HT-29 (cell line): Measurements from ENCODE around the gene NSUN6. TPM values are rescaled to one million over a fixed set of nuclear protein-coding genes. Genes with fewer than 3 reads are reported as not detected.

ENCODE experiments used
- DNase-seq: peaks from one replicate; pipeline ENCODE4 v3.0.0-alpha.2; 2015; ENCODE audit warnings: low spot score
- total RNA-seq: library from RNA; depleted of rRNA; stranded (reverse); fragments of >200 nt; shearing (Covaris generic); gene quantifications from 2 replicates; pipeline ENCODE4 v1.2.3, GENCODE V29; 2014

Gene NSUN6
- total RNA-seq, 1 experiment from 2014 or later: 5.6 TPM

DNA sequence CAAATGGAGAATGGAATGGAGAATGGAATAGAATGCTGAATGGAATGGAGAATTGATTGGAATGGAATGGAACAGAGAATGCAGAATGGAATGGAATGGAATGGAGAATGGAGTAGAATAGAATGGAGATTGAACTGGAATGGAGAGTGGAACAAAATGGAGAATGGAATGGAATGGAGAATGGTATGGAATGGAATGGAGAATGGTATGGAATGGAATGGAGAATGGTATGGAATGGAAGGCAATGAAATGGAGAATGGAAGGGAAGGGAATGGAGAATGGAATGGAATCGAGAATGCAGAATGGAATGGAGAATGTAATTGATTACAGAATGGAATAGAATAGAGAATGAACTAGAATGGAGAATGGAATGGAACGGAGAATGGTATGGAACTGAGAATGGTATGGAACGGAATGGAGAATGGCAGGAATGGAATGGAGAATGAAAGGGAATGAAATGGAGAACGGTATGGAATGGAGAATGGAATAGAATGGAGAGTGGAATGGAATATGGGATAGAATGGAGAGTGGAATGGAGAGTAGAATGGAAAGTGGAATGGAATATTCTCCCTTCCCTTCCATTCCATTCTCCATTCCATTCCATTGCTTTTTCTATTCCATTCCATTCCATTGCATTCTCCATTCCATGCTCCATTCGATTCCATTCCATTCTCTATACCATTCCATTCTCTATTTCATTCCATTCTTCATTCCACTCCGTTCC, 88.2 kb downstream of the NSUN6 start:
- no peak for DNase-seq

DNA sequence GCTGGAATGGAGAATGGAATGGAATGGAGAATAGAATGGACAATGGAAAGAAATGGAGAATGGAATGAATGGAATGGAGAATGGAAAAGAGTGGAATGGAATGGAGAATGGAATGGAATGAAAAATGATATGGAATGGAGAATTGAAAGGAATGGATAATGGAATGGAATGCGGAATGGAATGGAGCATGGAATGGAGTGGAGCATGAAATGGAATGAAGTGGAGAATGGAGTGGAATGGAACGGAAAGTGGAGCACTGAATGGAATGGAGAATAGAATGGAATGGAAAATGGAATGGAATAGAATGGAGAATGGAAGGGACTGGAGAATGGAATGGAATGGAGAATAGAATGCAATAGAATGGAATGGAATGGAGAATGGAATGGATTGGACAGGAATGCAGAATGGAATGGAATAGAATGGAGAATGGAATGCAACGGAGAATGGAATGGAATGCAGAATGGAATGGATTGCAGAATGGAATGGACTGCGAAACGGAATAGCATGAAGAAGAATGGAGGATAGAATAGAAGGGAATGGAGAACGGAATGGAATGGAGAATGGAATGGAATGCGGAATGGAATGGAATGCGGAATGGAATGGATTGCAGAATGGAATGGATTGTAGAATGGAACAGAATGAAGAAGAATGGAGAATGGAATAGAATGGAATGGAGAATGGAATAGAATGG, 89.4 kb downstream of the NSUN6 start:
- DNase-seq: no peak

GRCh38 chr10:18557960-18558359, 93.4 kb downstream of the NSUN6 start:
- DNase-seq: no peak

DNA sequence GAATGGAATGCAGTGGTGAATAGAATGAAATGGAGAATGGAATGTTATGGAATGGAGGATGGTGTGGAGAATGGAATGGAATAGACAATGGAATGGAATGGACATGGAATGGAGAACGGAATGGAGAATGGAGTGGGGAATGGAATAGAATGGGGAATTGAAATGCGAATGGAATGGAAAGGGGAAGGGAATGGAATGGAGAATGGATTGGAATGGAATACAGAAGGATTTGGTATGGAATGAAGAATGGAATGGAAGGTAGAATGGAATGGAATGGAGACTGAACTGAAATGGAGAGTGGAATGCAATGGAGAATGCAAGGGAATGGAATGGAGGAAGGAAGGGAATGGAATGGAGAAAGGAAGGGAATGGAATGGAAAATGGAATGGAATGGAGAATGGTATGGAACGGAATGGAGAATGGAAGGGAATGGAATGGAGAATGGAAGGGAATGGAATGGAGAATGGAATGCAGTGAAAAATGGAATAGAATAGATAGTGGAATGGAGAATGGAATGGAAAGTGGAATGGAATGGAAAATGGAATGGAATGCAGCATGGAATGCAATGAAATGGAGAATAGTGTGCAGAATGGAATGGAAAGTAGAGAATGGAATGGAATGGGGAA, 94.8 kb downstream of the NSUN6 start:
- no peak for DNase-seq

- DNase-seq: no peak
Observed at GRCh38 chr10:18554479-18554878, 96.9 kb downstream of the NSUN6 start.

GRCh38 chr10:18551473-18551872, 99.9 kb downstream of the NSUN6 start:
- DNase-seq: no peak

GRCh38 chr10:18549105-18549504, 102.3 kb downstream of the NSUN6 start:
- DNase-seq: no peak

- DNase-seq: no peak
Observed at GRCh38 chr10:18545621-18546305, 105.6 kb downstream of the NSUN6 start.

GRCh38 chr10:18542832-18543231, 108.6 kb downstream of the NSUN6 start:
- DNase-seq: no peak

- DNase-seq: no peak
Observed at GRCh38 chr10:18540195-18540594, 111.2 kb downstream of the NSUN6 start.

- no peak for DNase-seq
Observed at GRCh38 chr10:18539335-18539734, 112.1 kb downstream of the NSUN6 start.

GRCh38 chr10:18533896-18534295, 117.5 kb downstream of the NSUN6 start:
- no peak for DNase-seq

DNA sequence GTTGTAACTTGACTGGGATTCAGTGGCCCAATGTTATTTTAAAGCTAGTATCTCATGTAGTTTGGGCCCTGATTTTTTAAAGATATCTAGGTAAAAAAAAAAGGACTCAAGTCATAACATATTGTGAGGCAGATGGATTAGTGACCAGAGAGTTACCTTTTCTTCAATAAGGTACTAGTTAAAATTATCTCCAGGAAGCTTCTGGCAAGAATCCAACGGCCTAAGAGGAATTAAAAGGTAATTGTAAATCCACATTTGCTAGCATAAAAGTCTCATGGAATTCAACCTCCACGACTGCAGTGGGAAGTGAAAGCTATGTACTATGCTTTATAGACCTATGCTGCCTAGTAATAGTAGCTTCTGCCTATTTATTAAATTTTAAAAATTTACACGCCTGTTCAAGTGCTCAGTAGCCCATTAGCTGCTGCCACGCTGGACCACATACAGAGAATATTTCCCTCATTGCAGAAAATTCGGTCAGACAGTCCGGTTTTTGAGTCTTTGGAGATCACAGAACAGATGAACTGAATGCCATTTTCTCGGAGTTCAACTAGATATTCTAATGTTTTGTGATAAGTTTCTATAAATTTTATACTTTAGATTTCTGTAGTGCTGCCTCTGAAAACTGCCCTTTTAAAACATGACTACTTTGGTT, 118.4 kb downstream of the NSUN6 start:
- no peak for DNase-seq

DNA sequence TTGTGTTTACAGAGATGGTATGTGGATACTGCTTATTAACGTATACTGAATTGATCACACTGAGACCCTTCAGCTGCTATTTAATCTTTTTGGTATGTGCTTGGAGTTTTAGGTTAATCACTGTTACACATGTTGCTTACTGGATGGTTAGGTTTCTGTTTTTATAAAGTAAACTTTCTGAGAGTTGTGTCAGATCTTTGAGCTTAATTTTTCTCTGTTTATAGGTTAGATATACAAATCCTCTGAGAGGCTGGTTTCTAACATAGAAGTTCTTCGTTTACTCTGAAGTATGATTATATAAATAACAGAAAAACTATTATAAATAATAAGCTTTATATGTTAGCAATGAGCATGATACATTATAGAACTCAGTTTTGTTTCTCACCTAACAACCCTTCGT, 123.1 kb downstream of the NSUN6 start:
- no peak for DNase-seq

GRCh38 chr10:18527687-18528086, 123.7 kb downstream of the NSUN6 start:
- no peak for DNase-seq

DNA sequence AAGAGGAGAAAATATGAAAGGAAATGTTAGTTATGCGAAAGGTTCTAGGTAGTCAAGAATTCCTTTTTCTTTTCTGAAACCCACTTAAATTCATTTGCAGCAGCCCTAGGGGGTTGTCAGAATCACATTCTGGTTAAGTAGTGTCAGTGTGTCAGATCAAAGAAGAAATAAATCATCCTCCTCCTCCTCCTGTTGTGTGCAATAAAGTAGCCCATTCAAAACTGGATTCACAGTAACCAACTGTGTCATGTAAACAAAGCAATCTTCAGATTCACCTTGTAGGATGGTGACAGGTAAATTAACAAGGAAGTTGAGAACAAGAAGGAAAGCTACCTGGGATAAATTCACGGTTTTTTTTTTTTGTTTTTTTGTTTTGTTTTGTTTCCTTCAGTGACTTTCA, 127.5 kb downstream of the NSUN6 start:
- no peak for DNase-seq

- no peak for DNase-seq
Observed at GRCh38 chr10:18523025-18523424, 128.4 kb downstream of the NSUN6 start.

- DNase-seq: no peak
Observed at GRCh38 chr10:18516851-18517250, 134.5 kb downstream of the NSUN6 start.

GRCh38 chr10:18514537-18514936, 136.8 kb downstream of the NSUN6 start:
- no peak for DNase-seq

DNA sequence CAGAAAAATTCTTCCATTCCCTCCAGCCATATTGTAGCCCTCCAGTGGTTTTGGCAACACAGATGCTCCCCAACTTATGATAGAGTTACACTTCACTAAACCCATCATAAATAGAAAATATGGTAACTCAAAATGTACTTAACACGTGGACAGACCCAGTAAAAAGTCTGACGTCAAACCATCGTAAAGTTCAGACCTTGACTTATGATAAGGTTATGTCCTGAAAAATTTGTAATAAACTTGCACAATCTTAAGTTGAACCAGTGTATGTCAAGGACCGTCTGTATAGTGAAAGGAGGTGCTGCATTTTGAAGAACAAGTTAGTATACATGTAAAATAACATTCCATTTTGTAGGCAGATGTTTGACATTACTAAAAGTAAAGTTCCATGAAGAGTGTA, 142.8 kb downstream of the NSUN6 start:
- no peak for DNase-seq

DNA sequence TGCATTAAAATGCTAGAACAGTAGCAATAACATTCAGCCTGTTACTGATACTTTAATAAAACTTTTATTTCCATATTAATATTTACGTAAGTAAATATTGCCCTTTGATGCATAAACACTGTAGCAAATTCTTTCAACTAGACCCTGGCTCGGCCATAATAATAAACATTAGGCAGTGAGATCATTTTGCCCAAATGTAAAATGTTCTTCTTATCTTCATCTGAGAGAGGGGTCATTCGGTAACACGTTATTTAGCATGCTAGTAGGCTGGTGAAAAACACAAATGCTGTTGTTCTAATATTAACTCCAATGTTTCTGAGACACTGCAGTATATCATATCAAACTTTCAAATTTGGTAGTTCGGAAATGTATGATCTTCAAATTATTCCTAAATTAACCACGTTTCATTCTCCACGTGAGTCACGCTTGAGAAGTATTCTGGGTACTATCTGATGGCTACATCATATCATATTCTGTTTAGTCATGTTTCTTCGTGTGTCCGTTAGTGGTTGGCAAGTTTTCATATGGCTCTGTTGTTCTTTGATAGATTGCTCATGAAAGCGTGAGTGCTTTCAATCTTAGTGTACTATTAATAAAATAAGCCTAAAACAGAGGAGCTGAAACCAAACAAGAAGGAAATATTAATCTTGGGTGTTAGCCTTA, 145.8 kb downstream of the NSUN6 start:
- no peak for DNase-seq
